Ishikawa (cell line): ENCODE data around the gene PRR5L.

ENCODE experiments used
- CEBPB ChIP-seq: IDR thresholded peaks from 2 replicates; pipeline ENCODE4 v1.6.1; 2012
- CREB1 ChIP-seq: IDR thresholded peaks from 2 replicates; pipeline ENCODE4 v1.6.1; 2012; ENCODE audit warnings: low read depth
- EGR1 ChIP-seq: IDR thresholded peaks from 2 replicates; pipeline ENCODE4 v1.6.1; 2012
- EP300 ChIP-seq: IDR thresholded peaks from 2 replicates; pipeline ENCODE4 v1.6.1; 2012; ENCODE audit warnings: borderline replicate concordance
- FOXM1 ChIP-seq: IDR thresholded peaks from 2 replicates; pipeline ENCODE4 v1.6.1; 2012; ENCODE audit warnings: low read depth, borderline replicate concordance
- NFIC ChIP-seq: IDR thresholded peaks from 2 replicates; pipeline ENCODE4 v1.6.1; 2012
- RAD21 ChIP-seq: IDR thresholded peaks from 2 replicates; pipeline ENCODE4 v1.6.1; 2012; ENCODE audit warnings: low read depth
- REST ChIP-seq: IDR thresholded peaks from 2 replicates; pipeline ENCODE4 v1.6.1; 2012; ENCODE audit warnings: low read depth, mild to moderate bottlenecking
- TAF1 ChIP-seq: IDR thresholded peaks from 2 replicates; pipeline ENCODE4 v1.6.1; 2012; ENCODE audit warnings: low read depth, mild to moderate bottlenecking
- TCF12 ChIP-seq: IDR thresholded peaks from 2 replicates; pipeline ENCODE4 v1.6.1; 2012; ENCODE audit warnings: low read depth
- TEAD4 ChIP-seq: IDR thresholded peaks from 2 replicates; pipeline ENCODE4 v1.6.1; 2012
- YY1 ChIP-seq: IDR thresholded peaks from 2 replicates; pipeline ENCODE4 v1.6.1; 2012; ENCODE audit warnings: low read depth
- ZBTB7A ChIP-seq: IDR thresholded peaks from 2 replicates; pipeline ENCODE4 v1.6.1; 2012; ENCODE audit warnings: low read depth
- TF ChIP-seq, protein P1 (sequence below): IDR thresholded peaks from 2 replicates; pipeline ENCODE4 v1.6.1; 2012
- TF ChIP-seq, protein P2 (sequence below): IDR thresholded peaks from 2 replicates; pipeline ENCODE4 v1.6.1; 2012

Gene PRR5L

GRCh38 chr11:36507824-36508489, 211.9 kb downstream of the PRR5L start:
- no peak for TF ChIP-seq YY1
- TF ChIP-seq, protein P1, sequence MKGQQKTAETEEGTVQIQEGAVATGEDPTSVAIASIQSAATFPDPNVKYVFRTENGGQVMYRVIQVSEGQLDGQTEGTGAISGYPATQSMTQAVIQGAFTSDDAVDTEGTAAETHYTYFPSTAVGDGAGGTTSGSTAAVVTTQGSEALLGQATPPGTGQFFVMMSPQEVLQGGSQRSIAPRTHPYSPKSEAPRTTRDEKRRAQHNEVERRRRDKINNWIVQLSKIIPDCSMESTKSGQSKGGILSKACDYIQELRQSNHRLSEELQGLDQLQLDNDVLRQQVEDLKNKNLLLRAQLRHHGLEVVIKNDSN, result no peak
- peak; percentile 30; the same call in 1 of the 2 replicates for TF ChIP-seq CEBPB

DNA sequence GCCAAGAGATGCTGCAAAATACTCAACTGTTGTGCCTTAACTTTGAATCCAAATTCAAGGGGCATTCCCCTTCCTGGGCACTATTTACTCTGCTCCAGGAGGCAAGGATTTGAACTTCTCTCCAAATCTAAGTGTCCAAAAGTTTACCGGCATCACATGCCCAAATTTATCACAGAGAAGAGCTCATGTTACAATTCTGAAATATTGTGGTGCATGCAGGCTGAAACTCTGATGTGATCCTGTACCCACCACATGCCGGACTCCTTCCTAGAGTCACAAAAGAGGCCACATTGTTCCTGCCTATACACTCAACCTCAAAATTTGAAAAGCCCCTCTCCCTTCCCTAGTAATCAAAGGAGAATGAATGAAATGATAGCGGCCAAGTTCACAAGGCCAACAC, 212.7 kb downstream of the PRR5L start:
- TF ChIP-seq, protein P1, result no peak
- no peak for TF ChIP-seq NFIC
- TF ChIP-seq TEAD4, result no peak
- TF ChIP-seq CEBPB, result no peak
- TF ChIP-seq REST, result no peak
- TF ChIP-seq RAD21, result no peak
- no peak for TF ChIP-seq TAF1
- TF ChIP-seq, protein P2, sequence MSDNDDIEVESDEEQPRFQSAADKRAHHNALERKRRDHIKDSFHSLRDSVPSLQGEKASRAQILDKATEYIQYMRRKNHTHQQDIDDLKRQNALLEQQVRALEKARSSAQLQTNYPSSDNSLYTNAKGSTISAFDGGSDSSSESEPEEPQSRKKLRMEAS, result no peak
- no peak for TF ChIP-seq TCF12
- TF ChIP-seq ZBTB7A, result no peak
- TF ChIP-seq YY1, result no peak
- no peak for TF ChIP-seq FOXM1
- no peak for TF ChIP-seq EP300
- TF ChIP-seq CREB1, result no peak
- TF ChIP-seq EGR1, result no peak

GRCh38 chr11:36509201-36509639, 213.1 kb downstream of the PRR5L start:
- TF ChIP-seq TEAD4 (no peak), YY1 (no peak), CREB1 (no peak), CEBPB (no peak), EGR1 (no peak), RAD21 (no peak), TCF12 (no peak), ZBTB7A (no peak), FOXM1 (no peak), NFIC (no peak), TAF1 (no peak), REST (no peak), EP300 (no peak)
- TF ChIP-seq, protein P1, result no peak
- TF ChIP-seq, protein P2, result no peak

GRCh38 chr11:36509694-36510593, 213.9 kb downstream of the PRR5L start, which contains the start of gene TRAF6:
Gene TRAF6, minus strand, starts transcription at chr11:36510272. Its CDS starts 8,757 bp downstream, at chr11:36501515.
- no peak for TF ChIP-seq EGR1
- no peak for TF ChIP-seq NFIC
- peak; percentile 94 for TF ChIP-seq ZBTB7A
- peak; percentile 86 for TF ChIP-seq TAF1
- no peak for TF ChIP-seq CREB1
- TF ChIP-seq TEAD4, result no peak
- TF ChIP-seq EP300, result no peak
- TF ChIP-seq FOXM1, result 0 out of 2 replicates have a peak, but pooled peaks have one; percentile 27
- TF ChIP-seq, protein P2, result peak; percentile 53; the same call in 1 of the 2 replicates
- no peak for TF ChIP-seq RAD21
- no peak for TF ChIP-seq REST
- peak; percentile 69; the same call in 1 of the 2 replicates for TF ChIP-seq TCF12
- TF ChIP-seq, protein P1, result peak; percentile 33; the same call in 1 of the 2 replicates
- TF ChIP-seq YY1, result peak; percentile 70
